Trophoblast cell (in vitro differentiated cells and primary cell): ENCODE data around the gene CACTIN. TPM values are rescaled to one million over a fixed set of nuclear protein-coding genes. Genes with fewer than 3 reads are reported as not detected.
A peak's percentile ranks its signal among the peaks of the same experiment; 100 is the strongest.

Source experiments
- DNase-seq, 2 donors: peaks; one replicate each; pipeline ENCODE4 v3.0.0-alpha.2; 2016
- H2AFZ ChIP-seq: 2 replicates; pipeline ENCODE4 v1.6.1; 2013; ENCODE audit warnings: low read length, moderate library complexity, mild to moderate bottlenecking; ENCODE audit not compliant: insufficient read depth, poor library complexity
- H2AK5ac ChIP-seq: 2 replicates; pipeline ENCODE4 v1.6.1; 2013; ENCODE audit warnings: mild to moderate bottlenecking, low read length
- H2BK120ac ChIP-seq: 2 replicates; pipeline ENCODE4 v1.6.1; 2013; ENCODE audit warnings: low read length, mild to moderate bottlenecking, moderate library complexity; ENCODE audit not compliant: insufficient read depth, poor library complexity
- H2BK12ac ChIP-seq: 2 replicates; pipeline ENCODE4 v1.6.1; 2013; ENCODE audit warnings: mild to moderate bottlenecking, low read length, moderate library complexity
- H2BK5ac ChIP-seq: 2 replicates; pipeline ENCODE4 v1.6.1; 2013; ENCODE audit warnings: low read length, low read depth, moderate library complexity, mild to moderate bottlenecking; ENCODE audit not compliant: poor library complexity
- H3K14ac ChIP-seq: 2 replicates; pipeline ENCODE4 v1.6.1; 2013; ENCODE audit warnings: mild to moderate bottlenecking, low read length
- H3K18ac ChIP-seq: 2 replicates; pipeline ENCODE4 v1.6.1; 2013; ENCODE audit warnings: mild to moderate bottlenecking, low read length
- H3K23ac ChIP-seq: 2 replicates; pipeline ENCODE4 v1.6.1; 2013; ENCODE audit warnings: low read length
- H3K27ac ChIP-seq: 2 replicates; pipeline ENCODE4 v1.5.1; 2013; ENCODE audit warnings: low read depth, mild to moderate bottlenecking, inconsistent platforms, low read length, moderate library complexity
- H3K27me3 ChIP-seq: 2 replicates; pipeline ENCODE4 v1.6.1; 2013; ENCODE audit warnings: inconsistent platforms, mild to moderate bottlenecking, low read length, moderate library complexity; ENCODE audit not compliant: insufficient read depth
- H3K36me3 ChIP-seq, 2 experiments: 1 replicate in 1 of 2; 2 replicates in 1 of 2; pipeline ENCODE4 v1.6.1; 2013; ENCODE audit warnings: low read length in 2 of 2, mild to moderate bottlenecking in 2 of 2, moderate library complexity in 1 of 2; ENCODE audit not compliant: insufficient read depth in 2 of 2, control insufficient read depth in 1 of 2
- H3K4ac ChIP-seq: 2 replicates; pipeline ENCODE4 v1.6.1; 2013; ENCODE audit warnings: low read depth, mild to moderate bottlenecking, low read length, moderate library complexity
- H3K4me1 ChIP-seq, 2 experiments: 1 replicate in 1 of 2; 2 replicates in 1 of 2; pipeline ENCODE4 v1.6.1; 2013; ENCODE audit warnings: low read length in 2 of 2, mild to moderate bottlenecking in 2 of 2, moderate library complexity in 1 of 2; ENCODE audit not compliant: insufficient read depth in 2 of 2, control insufficient read depth in 1 of 2
- H3K4me2 ChIP-seq: 2 replicates; pipeline ENCODE4 v1.6.1; 2013; ENCODE audit warnings: inconsistent platforms, mild to moderate bottlenecking, low read length, moderate library complexity
- H3K4me3 ChIP-seq: 2 replicates; pipeline ENCODE4 v1.5.1; 2013; ENCODE audit warnings: mild to moderate bottlenecking, low read depth, low read length, inconsistent platforms
- H3K79me1 ChIP-seq: one replicate; pipeline ENCODE4 v1.6.1; 2013; ENCODE audit warnings: low read length
- H3K79me2 ChIP-seq: 2 replicates; pipeline ENCODE4 v1.6.1; 2013; ENCODE audit warnings: low read length, mild to moderate bottlenecking; ENCODE audit not compliant: control insufficient read depth, insufficient read depth, poor library complexity
- H3K9ac ChIP-seq: 2 replicates; pipeline ENCODE4 v1.6.1; 2013; ENCODE audit warnings: mild to moderate bottlenecking, low read length
- H3K9me3 ChIP-seq: 2 replicates; pipeline ENCODE4 v1.6.1; 2013; ENCODE audit warnings: low read depth, mild to moderate bottlenecking, control low read depth, inconsistent platforms, low read length; ENCODE audit not compliant: insufficient read depth
- H4K12ac ChIP-seq: 2 replicates; pipeline ENCODE4 v1.6.1; 2013; ENCODE audit warnings: low read depth, mild to moderate bottlenecking, low read length, moderate library complexity
- H4K8ac ChIP-seq: 2 replicates; pipeline ENCODE4 v1.6.1; 2013; ENCODE audit warnings: low read depth, mild to moderate bottlenecking, low read length, moderate library complexity
- H4K91ac ChIP-seq: one replicate; pipeline ENCODE4 v1.6.1; 2013; ENCODE audit warnings: low read depth, mild to moderate bottlenecking, low read length, moderate library complexity
- WGBS: extraction: QIAGEN DNeasy Blood & Tissue Kit; methylation state at CpG from one replicate; pipeline ENCODE4 v1.1.7; 2013; ENCODE audit warnings: missing lambda C conversion rate; ENCODE audit not compliant: insufficient read length, insufficient coverage; ENCODE audit errors: extremely low coverage; 5-methylcytosine and 5-hydroxymethylcytosine counted together
- polyA plus RNA-seq: library from polyadenylated mRNA; stranded (reverse); fragments of 200-250 nt; gene quantifications from 2 replicates; pipeline ENCODE4 v1.2.3, GENCODE V29; 2013

Gene CACTIN
- polyA plus RNA-seq = 25.6 and 26.4 TPM in 2 replicates

DNA sequence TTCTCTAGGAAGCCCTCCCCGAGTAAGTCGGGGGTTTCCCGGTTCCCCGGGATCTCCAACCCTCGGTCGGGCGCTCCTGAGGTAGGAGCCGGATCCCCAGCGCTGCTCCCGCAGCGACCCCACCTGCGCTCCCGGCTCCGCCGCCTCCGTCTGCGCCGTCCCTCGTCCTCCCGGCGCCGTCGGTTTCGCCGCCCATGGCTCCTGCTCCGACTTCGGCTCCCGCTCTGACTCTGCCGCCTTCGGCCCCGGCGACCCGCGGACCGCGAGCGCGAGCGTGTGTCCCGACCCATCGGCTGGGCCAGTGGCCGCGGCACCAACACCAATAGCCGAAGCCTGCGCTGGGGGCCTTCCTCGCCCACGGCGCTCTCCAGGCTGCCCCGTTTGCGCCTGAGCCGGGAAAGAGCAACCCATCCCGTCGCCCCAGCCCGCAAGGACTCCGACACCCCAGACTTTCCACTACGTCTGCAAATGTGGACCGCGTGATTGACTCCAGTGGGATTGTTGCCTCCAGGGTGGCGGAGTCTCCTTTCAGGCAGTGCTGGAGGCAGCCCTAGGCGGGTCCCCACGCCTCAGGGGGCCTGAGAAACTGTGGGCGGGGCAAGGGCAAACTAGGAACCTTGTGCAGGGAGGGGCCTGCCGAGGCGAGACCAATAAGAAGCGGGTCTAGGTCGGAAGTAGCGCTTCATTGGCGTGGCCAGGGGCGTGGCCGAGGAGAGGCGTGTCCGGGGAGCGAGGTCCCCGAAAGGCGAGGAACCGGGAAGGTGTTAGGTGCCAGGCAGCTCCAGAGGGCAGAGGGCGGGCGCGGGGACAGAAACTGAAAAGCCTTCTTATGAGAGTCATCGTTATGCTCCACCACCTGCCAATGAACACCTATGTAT, at the start of gene CACTIN:
CACTIN (minus strand) TSS at position 318 of the 878 bp plus-strand sequence; CDS start at position 290, 28 bp downstream.
- Histone ChIP-seq H3K27ac (peak within 1 kb of the TSS; percentile 82), H3K18ac (peak within 1 kb of the TSS; percentile 90), H3K9me3 (no peaks in the 10 kb centered on the region), H3K4me2 (peak within 1 kb of the TSS; percentile 95), H3K27me3 (no peaks in the 10 kb centered on the region), H2AFZ (peak within 1 kb of the TSS; percentile 86), H4K12ac (peak within 1 kb of the TSS; percentile 78), H3K79me2 (peaks cover 10% of the 10 kb centered on the region), H3K79me1 (peaks cover 5% of the 10 kb centered on the region), H3K4ac (peak within 1 kb of the TSS; percentile 77), H2BK12ac (no peak within 1 kb of the TSS), H4K8ac (peak within 1 kb of the TSS; percentile 94), H3K14ac (peak within 1 kb of the TSS; percentile 81), H2BK120ac (peak within 1 kb of the TSS; percentile 93), H3K23ac (peak within 1 kb of the TSS; percentile 8), H3K9ac (peak within 1 kb of the TSS; percentile 95), H3K36me3 (peaks cover 27 to 31% of the 10 kb centered on the region in 2 experiments), H4K91ac (peak within 1 kb of the TSS; percentile 96), H2BK5ac (peak within 1 kb of the TSS; percentile 94), H2AK5ac (peak within 1 kb of the TSS; percentile 68), H3K4me3 (peak within 1 kb of the TSS; percentile 94), H3K4me1 (peaks cover 9 to 11% of the 10 kb centered on the region in 2 experiments)
- no CpG with 5 or more reads among the region's 80 CpGs for WGBS
- DNase-seq = peak; percentile 96 to 99

GRCh38 chr19:3674784-3675543, 48.4 kb upstream of the CACTIN start:
- Histone ChIP-seq H3K4me2 (no peak overlapping the region), H4K91ac (no peak overlapping the region), H3K27ac (no peak overlapping the region), H3K79me1 (peaks cover 10% of the 10 kb centered on the region), H3K9ac (no peak overlapping the region), H2BK120ac (no peak overlapping the region), H3K14ac (no peak overlapping the region), H3K18ac (no peak overlapping the region), H3K9me3 (no peaks in the 10 kb centered on the region), H3K27me3 (no peaks in the 10 kb centered on the region), H3K23ac (no peak overlapping the region), H3K4ac (no peak overlapping the region), H2AK5ac (no peak overlapping the region), H2BK5ac (no peak overlapping the region), H2BK12ac (no peak overlapping the region), H2AFZ (no peak overlapping the region), H3K36me3 (peaks cover 7 to 8% of the 10 kb centered on the region in 2 experiments), H4K12ac (no peak overlapping the region), H3K79me2 (peaks cover 5% of the 10 kb centered on the region), H3K4me1 (peaks cover 14 to 21% of the 10 kb centered on the region in 2 experiments), H3K4me3 (no peak overlapping the region), H4K8ac (no peak overlapping the region)
- no CpG with 5 or more reads among the region's 13 CpGs for WGBS
- DNase-seq = no peak

DNA sequence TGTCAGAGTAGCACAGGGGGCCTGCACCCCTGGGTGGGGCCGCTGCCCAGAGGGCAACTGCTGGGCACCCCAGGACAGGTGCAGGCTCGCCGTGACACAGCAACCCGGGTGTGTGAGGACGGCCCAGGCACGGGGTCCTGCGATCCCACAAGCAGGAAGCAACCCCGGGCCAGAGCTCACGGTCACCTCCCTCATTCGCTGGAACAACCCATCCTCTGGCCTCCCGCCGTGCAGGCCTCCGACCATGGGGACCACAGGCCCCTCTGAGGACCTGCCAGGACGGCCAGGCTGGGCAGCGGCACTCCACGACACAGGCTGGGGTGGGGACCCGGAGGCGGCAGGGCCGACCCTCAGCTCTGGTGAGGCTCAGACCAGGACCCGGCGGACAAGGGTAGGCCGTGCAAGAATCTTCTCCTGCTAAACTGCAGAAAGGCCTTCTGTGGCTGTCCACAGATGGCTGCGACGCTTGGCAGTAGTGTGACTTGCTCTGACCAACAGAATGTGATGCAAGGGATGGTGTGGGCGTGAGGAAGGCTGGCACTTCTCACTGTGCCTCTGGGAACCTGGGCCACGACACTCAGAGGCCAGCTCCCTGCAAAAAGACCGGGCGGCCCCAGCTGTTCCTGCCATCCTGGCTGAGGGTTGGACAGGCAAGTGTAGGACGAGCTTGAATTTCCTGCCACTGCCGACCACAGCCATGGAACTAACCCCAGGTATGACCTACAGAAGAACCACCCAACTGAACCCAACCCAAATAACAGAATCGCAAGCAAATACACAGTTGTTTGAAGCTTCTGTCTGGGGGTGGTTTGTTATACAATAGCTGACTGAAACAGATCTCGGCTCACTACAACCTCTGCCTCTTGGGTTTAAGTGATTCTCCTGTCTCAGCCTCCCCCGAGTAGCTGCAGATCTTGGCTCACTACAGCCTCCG, 47.2 kb upstream of the CACTIN start:
- no peak overlapping the region for H3K4me2 ChIP-seq
- H4K91ac ChIP-seq = no peak overlapping the region
- no peak overlapping the region for H4K12ac ChIP-seq
- no peak overlapping the region for H3K18ac ChIP-seq
- no peak overlapping the region for H2AFZ ChIP-seq
- H3K4ac ChIP-seq = no peak overlapping the region
- H3K14ac ChIP-seq = no peak overlapping the region
- H4K8ac ChIP-seq = no peak overlapping the region
- H3K4me3 ChIP-seq = no peak overlapping the region
- no peak overlapping the region for H3K27ac ChIP-seq
- no peak overlapping the region for H3K23ac ChIP-seq
- no peak overlapping the region for H2BK5ac ChIP-seq
- peaks cover 0 to 8% of the 10 kb centered on the region in 2 experiments for H3K36me3 ChIP-seq
- no peak overlapping the region for H2BK120ac ChIP-seq
- no CpG with 5 or more reads among the region's 34 CpGs for WGBS
- H2BK12ac ChIP-seq = no peak overlapping the region
- H2AK5ac ChIP-seq = no peak overlapping the region
- H3K9ac ChIP-seq = no peak overlapping the region
- H3K79me2 ChIP-seq = peaks cover 5% of the 10 kb centered on the region
- no peaks in the 10 kb centered on the region for H3K27me3 ChIP-seq
- no peak for DNase-seq
- peaks cover 17 to 28% of the 10 kb centered on the region in 2 experiments for H3K4me1 ChIP-seq
- peaks cover 16% of the 10 kb centered on the region for H3K79me1 ChIP-seq
- H3K9me3 ChIP-seq = no peaks in the 10 kb centered on the region

DNA sequence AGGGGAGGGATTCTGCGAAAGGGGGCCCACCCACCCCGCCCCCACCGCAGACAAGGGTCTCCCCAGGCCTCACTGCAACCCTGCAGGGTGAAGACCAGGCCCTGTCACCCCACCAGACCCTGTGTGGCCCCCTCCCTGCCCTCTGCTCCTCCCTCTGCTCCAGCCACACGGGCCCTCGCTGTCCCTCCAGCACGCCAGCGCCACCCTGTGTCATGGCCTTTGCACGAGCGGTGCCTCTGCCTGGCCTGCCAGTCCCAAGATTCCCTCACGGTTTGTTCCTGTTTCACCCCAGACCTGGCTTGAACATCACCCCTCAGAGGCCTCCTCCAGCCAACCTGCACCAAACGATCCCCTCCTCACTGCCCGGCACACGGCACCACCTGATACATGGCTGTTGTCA, 46.4 kb upstream of the CACTIN start:
- H3K27me3 ChIP-seq = no peaks in the 10 kb centered on the region
- no peak overlapping the region for H3K9ac ChIP-seq
- H3K4me1 ChIP-seq = peaks cover 17 to 32% of the 10 kb centered on the region in 2 experiments
- whole genome bisulfite sequencing = no CpG with 5 or more reads among the region's 13 CpGs
- H2BK12ac ChIP-seq = no peak overlapping the region
- no peak overlapping the region for H3K23ac ChIP-seq
- H3K18ac ChIP-seq = no peak overlapping the region
- H3K4me2 ChIP-seq = no peak overlapping the region
- H2AFZ ChIP-seq = no peak overlapping the region
- H2AK5ac ChIP-seq = no peak overlapping the region
- peaks cover 5% of the 10 kb centered on the region for H3K79me2 ChIP-seq
- no peak overlapping the region for H3K14ac ChIP-seq
- H2BK5ac ChIP-seq = no peak overlapping the region
- H3K4me3 ChIP-seq = no peak overlapping the region
- no peak overlapping the region for H3K4ac ChIP-seq
- no peak overlapping the region for H3K27ac ChIP-seq
- no peak overlapping the region for H2BK120ac ChIP-seq
- no peaks in the 10 kb centered on the region for H3K9me3 ChIP-seq
- H4K91ac ChIP-seq = no peak overlapping the region
- peaks cover 0 to 8% of the 10 kb centered on the region in 2 experiments for H3K36me3 ChIP-seq
- peaks cover 16% of the 10 kb centered on the region for H3K79me1 ChIP-seq
- no peak overlapping the region for H4K12ac ChIP-seq
- no peak for DNase-seq
- no peak overlapping the region for H4K8ac ChIP-seq
